Upper lobe of right lung (tissue), 1 donor: ENCODE results near the gene TTBK1. TPM values are rescaled to one million over a fixed set of nuclear protein-coding genes. Genes with fewer than 3 reads are reported as not detected.

Source experiments
- ATAC-seq: fragments of 200-7000 bp; cut with Tn5 transposase; one replicate; pipeline ENCODE4 v1.9.1; 2020; ENCODE audit warnings: mild to moderate bottlenecking, moderate library complexity
- DNase-seq: peaks from one replicate; pipeline ENCODE4 v3.0.0-alpha.2; 2020
- H3K27ac ChIP-seq: fragments of 200-600 bp; one replicate; pipeline ENCODE4 v1.8.0; 2022
- H3K27me3 ChIP-seq: fragments of 200-600 bp; one replicate; pipeline ENCODE4 v1.8.0; 2022; ENCODE audit warnings: mild to moderate bottlenecking
- H3K36me3 ChIP-seq: fragments of 200-600 bp; one replicate; pipeline ENCODE4 v1.8.0; 2022
- H3K4me1 ChIP-seq: fragments of 200-600 bp; one replicate; pipeline ENCODE4 v1.8.0; 2022
- H3K4me3 ChIP-seq: fragments of 200-600 bp; one replicate; pipeline ENCODE4 v1.8.0; 2022; ENCODE audit warnings: mild to moderate bottlenecking
- H3K9me3 ChIP-seq: fragments of 200-600 bp; one replicate; pipeline ENCODE4 v1.8.0; 2022
- CTCF ChIP-seq: fragments of 200-600 bp; IDR thresholded peaks from one replicate; pipeline ENCODE4 v1.8.0; 2022; ENCODE audit warnings: antibody characterized with exemption
- intact Hi-C: fragments of 100-400 bp; cut with DNase I; formaldehyde crosslinking; loops from one replicate; pipeline ENCODE4 v1.11.0; 2022
- total RNA-seq: library from RNA; stranded (reverse); fragmentation: NEBNext Ultra II Directional; extraction: Animal tissue kit (Norgen Biotek cat#: 25700); gene quantifications from one replicate; pipeline ENCODE4 v1.2.1, GENCODE V29; 2021
- donor health status: DM: no; HTN: yes; CAD: no; lungs with severe emphysema.

TTBK1 gene
- total RNA-seq, 1 donor from 2014 or later, result 0.17 TPM

- no peak for DNase-seq
- Histone ChIP-seq H3K36me3 (no peaks in the 10 kb centered on the region), H3K4me1 (peaks cover 6% of the 10 kb centered on the region), H3K27ac (no peak overlapping the region), H3K27me3 (peaks cover 8% of the 10 kb centered on the region), H3K9me3 (no peaks in the 10 kb centered on the region), H3K4me3 (no peak overlapping the region)
- ATAC-seq, result no peak
- no peak for TF ChIP-seq CTCF
- intact Hi-C loops, result no loop called here
These were observed 22.3 kb downstream of the TTBK1 start for GRCh38 chr6:43265564-43265963.

GRCh38 chr6:43267619-43268354 is 24.5 kb downstream of the TTBK1 start:
- ATAC-seq (no peak), DNase-seq (no peak)
- intact Hi-C loops, result no loop called here
- Histone ChIP-seq H3K4me3 (no peak overlapping the region), H3K27me3 (peaks cover 8% of the 10 kb centered on the region), H3K9me3 (no peaks in the 10 kb centered on the region), H3K4me1 (peaks cover 6% of the 10 kb centered on the region), H3K36me3 (no peaks in the 10 kb centered on the region), H3K27ac (no peak overlapping the region)
- no peak for TF ChIP-seq CTCF

- Histone ChIP-seq H3K4me3 (no peak overlapping the region), H3K36me3 (no peaks in the 10 kb centered on the region), H3K27me3 (peaks cover 8% of the 10 kb centered on the region), H3K9me3 (no peaks in the 10 kb centered on the region), H3K27ac (no peak overlapping the region), H3K4me1 (peaks cover 6% of the 10 kb centered on the region)
- no peak for TF ChIP-seq CTCF
- intact Hi-C loops, result no loop called here
- DNase-seq (no peak), ATAC-seq (no peak)
These were observed 25.0 kb downstream of the TTBK1 start for GRCh38 chr6:43268355-43268700.

- Histone ChIP-seq H3K4me3 (peak overlapping the region; percentile 41), H3K27ac (no peak overlapping the region), H3K4me1 (peaks cover 6% of the 10 kb centered on the region), H3K9me3 (no peaks in the 10 kb centered on the region), H3K27me3 (peaks cover 8% of the 10 kb centered on the region), H3K36me3 (no peaks in the 10 kb centered on the region)
- intact Hi-C loops, result no loop called here
- no peak for TF ChIP-seq CTCF
- DNase-seq (no peak), ATAC-seq (no peak)
These were observed 25.5 kb downstream of the TTBK1 start for GRCh38 chr6:43268782-43269272.

- DNase-seq, result peak; percentile 68
- intact Hi-C loops, result no loop called here
- H3K4me3 ChIP-seq, result peak overlapping the region; percentile 41
- no peak overlapping the region for H3K27ac ChIP-seq
- no peaks in the 10 kb centered on the region for H3K9me3 ChIP-seq
- TF ChIP-seq CTCF, result no peak
- peak; percentile 56 for ATAC-seq
- peaks cover 8% of the 10 kb centered on the region for H3K27me3 ChIP-seq
- no peaks in the 10 kb centered on the region for H3K36me3 ChIP-seq
- peaks cover 6% of the 10 kb centered on the region for H3K4me1 ChIP-seq
These were observed 26.2 kb downstream of the TTBK1 start for GRCh38 chr6:43269273-43270007.
